ENCODE measurements around the gene BCCIP.

Gene BCCIP

GRCh38 chr10:125845617-125846016 is 22.3 kb downstream of the BCCIP start:
- no peak for DNase-seq

DNA sequence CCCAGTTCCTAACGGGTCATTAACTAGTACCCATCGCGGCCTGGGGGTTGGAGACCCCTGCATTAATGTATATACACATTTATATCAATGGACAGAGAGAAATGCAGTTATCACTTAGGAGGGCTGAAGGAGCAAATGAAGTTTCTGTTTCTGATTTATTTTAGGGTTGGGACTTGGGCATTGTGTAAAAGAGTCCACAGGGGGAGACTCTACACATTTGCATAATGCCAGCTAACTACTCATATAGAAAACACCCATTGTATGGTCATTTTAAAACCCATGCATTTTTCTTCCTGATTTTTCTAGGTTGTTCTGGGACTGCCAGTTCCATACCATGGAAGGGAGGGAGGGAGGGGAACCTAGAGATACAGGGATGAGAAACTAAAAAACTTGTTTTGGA is 23.5 kb downstream of the BCCIP start:
- no peak for DNase-seq

DNA sequence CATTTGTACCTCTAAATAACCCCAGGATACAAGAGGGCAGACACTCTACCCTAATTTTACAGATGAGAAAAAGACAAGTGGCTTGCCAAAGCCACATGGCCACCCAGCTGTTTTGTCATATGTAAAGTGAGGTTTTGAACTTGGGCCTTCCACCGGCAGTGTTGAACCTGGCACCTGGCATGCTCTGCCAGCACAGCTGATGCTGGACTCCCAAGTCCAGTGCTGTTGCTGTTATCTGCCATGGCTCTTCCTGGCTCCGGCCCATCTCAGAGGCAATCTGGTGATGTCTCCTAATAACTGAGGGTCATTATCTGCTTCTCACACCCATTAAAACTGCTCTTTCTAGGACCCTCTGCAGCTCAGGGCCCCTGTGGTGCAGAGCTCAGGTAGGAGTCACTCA is 25.0 kb downstream of the BCCIP start:
- DNase-seq = no peak

GRCh38 chr10:125848857-125849256 is 25.5 kb downstream of the BCCIP start:
- DNase-seq = no peak

- DNase-seq = no peak
Observed at GRCh38 chr10:125849448-125849847, 26.1 kb downstream of the BCCIP start.

- no peak for DNase-seq
Observed at GRCh38 chr10:125850766-125851731, 27.7 kb downstream of the BCCIP start.

GRCh38 chr10:125852487-125852886 is 29.1 kb downstream of the BCCIP start:
- DNase-seq = no peak

- no peak for DNase-seq
Observed at GRCh38 chr10:125857185-125857760, 33.9 kb downstream of the BCCIP start.

GRCh38 chr10:125859128-125859817 is 35.9 kb downstream of the BCCIP start:
- no peak for DNase-seq

DNA sequence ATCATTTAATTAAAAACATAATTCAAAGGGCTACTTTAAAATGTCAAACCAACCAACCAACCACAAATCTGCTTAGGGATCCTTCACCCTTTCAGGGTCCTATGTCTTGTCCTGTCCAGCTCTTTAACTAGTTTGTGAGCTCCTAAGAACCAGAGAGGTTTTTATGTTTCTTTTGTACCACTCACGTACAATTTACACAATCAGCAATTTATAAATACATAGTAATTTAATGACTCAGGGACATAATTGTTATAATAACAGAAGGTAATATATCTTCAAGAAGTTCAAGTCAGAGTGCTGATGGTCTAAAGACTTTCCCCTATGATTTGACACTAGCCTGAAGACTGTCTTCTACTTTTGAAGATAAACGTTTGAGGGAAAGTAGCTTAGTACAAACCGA is 41.8 kb downstream of the BCCIP start:
- DNase-seq = no peak

DNA sequence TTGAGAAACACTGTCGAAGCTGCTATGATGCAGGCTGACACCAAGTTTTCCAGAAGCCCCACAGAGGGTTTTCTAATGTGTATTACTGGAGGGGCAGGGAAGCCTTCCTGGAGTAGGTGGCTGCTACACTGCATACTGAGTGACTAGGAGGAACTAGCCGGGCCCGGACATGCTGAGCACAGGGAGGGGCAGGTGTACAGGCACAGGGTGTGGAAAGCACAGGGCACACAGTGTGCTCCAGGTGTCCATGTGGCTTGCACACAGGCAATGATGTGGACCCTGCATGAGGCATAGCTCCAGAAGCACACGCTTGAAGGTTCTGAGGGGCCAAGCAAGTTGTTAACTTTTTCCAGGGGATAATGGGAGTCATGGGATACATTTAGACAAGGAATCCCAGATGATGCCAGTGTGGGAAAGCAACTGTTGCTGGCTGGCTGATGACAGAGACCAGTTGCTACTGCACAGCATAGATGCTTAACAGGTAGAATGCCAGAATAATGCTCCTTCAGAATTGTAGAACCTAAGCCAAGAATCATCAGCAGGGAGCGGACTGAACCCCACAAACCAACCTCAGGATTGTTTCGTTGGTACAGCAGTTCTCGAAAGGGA is 43.2 kb downstream of the BCCIP start:
- DNase-seq = no peak

- DNase-seq = peak in 1 of 2 donors; percentile 3
Observed at GRCh38 chr10:125868372-125868975, 45.1 kb downstream of the BCCIP start.

GRCh38 chr10:125871338-125871737 is 48.0 kb downstream of the BCCIP start:
- no peak for DNase-seq

- no peak for DNase-seq
Observed at GRCh38 chr10:125878957-125879835, 55.9 kb downstream of the BCCIP start.

GRCh38 chr10:125880719-125881118 is 57.4 kb downstream of the BCCIP start:
- no peak for DNase-seq

- DNase-seq = no peak
Observed at GRCh38 chr10:125881192-125881591, 57.8 kb downstream of the BCCIP start, which contains the start of gene DHX32. DHX32 (minus strand) TSS chr10:125881292; CDS start chr10:125880824, 468 bp downstream.

DNA sequence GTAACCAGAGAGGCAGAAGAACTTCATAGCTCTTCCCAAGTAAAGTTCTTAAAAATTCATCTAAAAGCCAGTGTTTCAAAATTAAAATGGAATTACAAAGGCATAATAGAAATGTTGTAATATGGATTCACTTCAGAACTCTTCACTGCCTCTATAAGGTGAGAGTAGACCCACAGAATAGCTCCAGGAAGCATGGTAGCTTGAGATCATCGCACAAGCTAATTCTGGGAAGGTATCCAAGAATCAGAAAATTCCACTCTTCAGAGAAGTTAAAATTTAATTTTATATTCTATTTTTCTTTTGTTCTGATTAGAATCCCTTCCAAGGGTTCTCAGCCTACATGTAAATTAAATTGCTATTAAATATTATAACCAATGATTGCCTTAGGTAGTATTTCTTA is 59.2 kb downstream of the BCCIP start:
- no peak for DNase-seq

GRCh38 chr10:125883211-125883610 is 59.9 kb downstream of the BCCIP start:
- no peak for DNase-seq

Measured in stimulated activated CD4-positive, alpha-beta T cell treated with anti-CD3 and anti-CD28 coated beads, Interleukin-2, amount 100 ng/mL, for 48 hours (primary cell).